HEK293 (cell line): ENCODE measurements around the gene CLDN8.

ENCODE experiments used
- CTCF ChIA-PET: fragments of 350-600 bp; formaldehyde crosslinking; extraction: SDS; loops from one replicate; lab custom pipeline; 2021; ENCODE audit warnings: antibody characterized with exemption; lab: Yijun Ruan, JAX
- POLR2A ChIA-PET: fragments of 300-600 bp; formaldehyde crosslinking; extraction: SDS; loops from one replicate; lab custom pipeline; 2020; ENCODE audit warnings: antibody characterized with exemption, inconsistent platforms; lab: Yijun Ruan, JAX
- H3K27ac ChIP-seq: fragments of 200-500 bp; sonication (Bioruptor generic); 2 replicates; pipeline ENCODE4 v1.5.1; 2014; ENCODE audit warnings: low read depth, low read length, control low read depth, inconsistent platforms; ENCODE audit errors: extremely low read depth
- H3K36me3 ChIP-seq, 2 experiments: fragments of 200-500 bp in 1 of 2; sonication (Bioruptor generic) in 1 of 2; 1 replicate in 1 of 2; 2 replicates in 1 of 2; pipeline ENCODE4 v1.5.1; 2014 to 2017; ENCODE audit warnings: inconsistent platforms in 2 of 2, low read length in 2 of 2; ENCODE audit not compliant: control insufficient read depth in 2 of 2, insufficient read depth in 1 of 2
- H3K4me1 ChIP-seq: fragments of 200-500 bp; sonication (Bioruptor generic); 2 replicates; pipeline ENCODE4 v1.5.1; 2014; ENCODE audit warnings: mild to moderate bottlenecking, low read length, inconsistent platforms; ENCODE audit not compliant: control insufficient read depth, insufficient read depth
- H3K4me3 ChIP-seq: 2 replicates; pipeline ENCODE4 v1.5.1; 2011; ENCODE audit warnings: low read depth, mild to moderate bottlenecking, control low read depth, low read length, moderate library complexity
- H3K9me3 ChIP-seq: fragments of 200-500 bp; sonication (Bioruptor generic); 2 replicates; pipeline ENCODE4 v1.5.1; 2014; ENCODE audit warnings: low read depth, low read length, inconsistent platforms; ENCODE audit not compliant: control insufficient read depth, insufficient read depth
- ATF2 ChIP-seq: fragments of 450-650 bp; formaldehyde crosslinking; IDR thresholded peaks from 2 replicates; pipeline ENCODE4 v1.5.1; 2016; ENCODE audit warnings: missing biosample characterization, missing genetic modification characterization, low read depth
- ELK4 ChIP-seq: IDR thresholded peaks from 2 replicates; pipeline ENCODE4 v1.6.1; 2011; ENCODE audit warnings: mild to moderate bottlenecking, low read depth, low read length, borderline replicate concordance
- HIC1 ChIP-seq: fragments of 450-650 bp; formaldehyde crosslinking; IDR thresholded peaks from 2 replicates; pipeline ENCODE4 v1.5.1; 2016; ENCODE audit warnings: missing biosample characterization, missing genetic modification characterization
- HOXA7 ChIP-seq: sonication (generic); formaldehyde crosslinking; IDR thresholded peaks from 2 replicates; pipeline ENCODE4 v1.8.1; 2022; ENCODE audit warnings: missing genetic modification reagents, borderline replicate concordance
- KLF1 ChIP-seq: fragments of 450-650 bp; formaldehyde crosslinking; IDR thresholded peaks from 2 replicates; pipeline ENCODE4 v1.5.1; 2016; ENCODE audit warnings: missing biosample characterization, missing genetic modification characterization
- KLF7 ChIP-seq: fragments of 450-650 bp; formaldehyde crosslinking; IDR thresholded peaks from 2 replicates; pipeline ENCODE4 v1.5.1; 2016; ENCODE audit warnings: missing biosample characterization, missing genetic modification characterization, borderline replicate concordance
- MYNN ChIP-seq: fragments of 450-650 bp; formaldehyde crosslinking; IDR thresholded peaks from 2 replicates; pipeline ENCODE4 v1.5.1; 2016; ENCODE audit warnings: missing biosample characterization, missing genetic modification characterization, borderline replicate concordance
- ZNF155 ChIP-seq: fragments of 450-650 bp; formaldehyde crosslinking; IDR thresholded peaks from 2 replicates; pipeline ENCODE4 v1.5.1; 2016; ENCODE audit warnings: missing biosample characterization, missing genetic modification characterization
- ZNF19 ChIP-seq: fragments of 450-650 bp; formaldehyde crosslinking; IDR thresholded peaks from 2 replicates; pipeline ENCODE4; 2016; ENCODE audit warnings: missing biosample characterization, missing genetic modification characterization, low read depth
- ZNF223 ChIP-seq: fragments of 450-650 bp; formaldehyde crosslinking; IDR thresholded peaks from 2 replicates; pipeline ENCODE4 v1.5.1; 2016; ENCODE audit warnings: missing biosample characterization, missing genetic modification characterization
- ZNF274 ChIP-seq, 2 experiments: fragments of 200-500 bp in 1 of 2; fragments of 450-650 bp in 1 of 2; sonication (Bioruptor generic) in 1 of 2; formaldehyde crosslinking in 1 of 2; IDR thresholded peaks; 2 replicates each; pipeline versions ENCODE4 v1.5.1 to v1.6.1; 2014 to 2016; ENCODE audit warnings: borderline replicate concordance in 1 of 2, inconsistent platforms in 1 of 2, low read length in 1 of 2, missing biosample characterization in 1 of 2, missing genetic modification characterization in 1 of 2
- ZNF280C ChIP-seq: fragments of 450-650 bp; formaldehyde crosslinking; IDR thresholded peaks from 2 replicates; pipeline ENCODE4 v1.5.1; 2016; ENCODE audit warnings: missing biosample characterization, missing genetic modification characterization
- ZNF747 ChIP-seq: fragments of 450-650 bp; formaldehyde crosslinking; IDR thresholded peaks from 2 replicates; pipeline ENCODE4 v1.5.1; 2016; ENCODE audit warnings: missing biosample characterization, missing genetic modification characterization
- ZNF76 ChIP-seq: fragments of 450-650 bp; formaldehyde crosslinking; IDR thresholded peaks from 2 replicates; pipeline ENCODE4; 2016; ENCODE audit warnings: low read depth, missing biosample characterization, missing genetic modification characterization, borderline replicate concordance
- ZNF776 ChIP-seq: fragments of 450-650 bp; formaldehyde crosslinking; IDR thresholded peaks from 2 replicates; pipeline ENCODE4 v1.5.0; 2017; ENCODE audit warnings: missing biosample characterization, missing genetic modification characterization, borderline replicate concordance
- ZNF785 ChIP-seq: fragments of 450-650 bp; formaldehyde crosslinking; IDR thresholded peaks from 2 replicates; pipeline ENCODE4 v1.5.1; 2016; ENCODE audit warnings: missing biosample characterization, missing genetic modification characterization
- ZSCAN23 ChIP-seq: fragments of 450-650 bp; formaldehyde crosslinking; IDR thresholded peaks from 2 replicates; pipeline ENCODE4 v1.5.1; 2016; ENCODE audit warnings: missing biosample characterization, missing genetic modification characterization
- ZSCAN30 ChIP-seq: fragments of 450-650 bp; IDR thresholded peaks from 2 replicates; pipeline ENCODE4 v1.5.1; 2018; ENCODE audit warnings: missing biosample characterization, mild to moderate bottlenecking, missing genetic modification characterization, moderate library complexity

Gene CLDN8

GRCh38 chr21:30245061-30245460, 29.2 kb upstream of the CLDN8 start (continued):
- TF ChIP-seq HIC1 (tag by site-specific recombination) (no peak), MYNN (no peak)

GRCh38 chr21:30243691-30244090, 27.8 kb upstream of the CLDN8 start:
- no peak overlapping the region for H3K27ac ChIP-seq
- no peak for TF ChIP-seq HOXA7 (CRISPR knock-in tag)
- no peak for TF ChIP-seq ZNF155 (tag by site-specific recombination)
- no peak for TF ChIP-seq ELK4
- no peak for TF ChIP-seq ZNF76 (tag by site-specific recombination)
- TF ChIP-seq ZSCAN30 (tag by site-specific recombination): no peak
- no peak for TF ChIP-seq ZNF776 (tag by site-specific recombination)
- no peak for TF ChIP-seq KLF1 (tag by site-specific recombination)
- no peak for TF ChIP-seq ZNF19 (tag by site-specific recombination)
- no peak for TF ChIP-seq ZNF280C
- no peak for TF ChIP-seq KLF7 (tag by site-specific recombination)
- no peak for TF ChIP-seq ZNF223
- TF ChIP-seq ATF2: no peak
- no peak for TF ChIP-seq ZNF747
- no peak for TF ChIP-seq ZNF785 (tag by site-specific recombination)
- no peak for TF ChIP-seq ZSCAN23 (tag by site-specific recombination)
- TF ChIP-seq ZNF274 (IDR thresholded peaks at IDR 0.05; ENCODE audit: low read length): no peak
- no peak for TF ChIP-seq ZNF274 (tag by site-specific recombination; IDR thresholded peaks at IDR 0.05; ENCODE audit: borderline replicate concordance)
- ChIA-PET CTCF (interaction anchor here (0.5 to 2.1 kb wide), 3 partner anchors 13 to 49 kb away, joined by 3 to 9 read pairs (median 3); no protein-coding TSS in a partner anchor), POLR2A (no interaction called here)
- H3K4me3 ChIP-seq: no peak overlapping the region
- no peaks in the 10 kb centered on the region for H3K36me3 ChIP-seq
- H3K9me3 ChIP-seq: no peaks in the 10 kb centered on the region
- H3K4me1 ChIP-seq: no peaks in the 10 kb centered on the region
